NB4 (cell line): Measurements from ENCODE around the gene CIAO3.

Experiments used
- POLR2A ChIP-seq: IDR thresholded peaks from 2 replicates; pipeline ENCODE4 v1.6.1; 2011; ENCODE audit warnings: mild to moderate bottlenecking; ENCODE audit not compliant: insufficient read length; ENCODE audit errors: extremely low read depth
- TF ChIP-seq, protein P1 (sequence below): IDR thresholded peaks from one replicate; pipeline ENCODE4 v1.5.1; 2012; ENCODE audit warnings: low read depth, low read length

DNA sequence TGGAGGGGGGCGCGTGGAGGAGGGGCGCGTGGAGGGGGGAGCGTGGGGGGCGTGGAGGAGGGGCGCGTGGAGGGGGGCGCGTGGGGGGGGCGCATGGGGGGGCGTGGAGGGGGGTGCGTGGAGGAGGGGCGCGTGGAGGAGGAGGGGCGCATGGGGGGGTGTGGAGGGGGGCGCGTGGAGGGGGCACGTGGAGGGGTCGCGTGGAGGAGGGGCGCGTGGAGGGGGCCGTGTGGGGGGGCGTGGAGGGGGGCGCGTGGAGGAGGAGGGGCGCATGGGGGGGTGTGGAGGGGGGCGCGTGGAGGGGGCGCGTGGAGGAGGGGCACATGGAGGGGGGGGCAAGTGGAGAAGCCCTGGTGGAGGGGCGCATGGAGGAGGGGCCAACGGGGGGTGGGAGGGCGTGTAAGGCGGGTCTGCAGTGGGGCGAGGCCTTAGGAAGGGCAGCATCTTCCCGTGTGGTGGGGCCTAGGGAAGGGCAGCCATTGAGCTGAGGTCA, 27.0 kb upstream of the CIAO3 start:
- TF ChIP-seq, protein P1, sequence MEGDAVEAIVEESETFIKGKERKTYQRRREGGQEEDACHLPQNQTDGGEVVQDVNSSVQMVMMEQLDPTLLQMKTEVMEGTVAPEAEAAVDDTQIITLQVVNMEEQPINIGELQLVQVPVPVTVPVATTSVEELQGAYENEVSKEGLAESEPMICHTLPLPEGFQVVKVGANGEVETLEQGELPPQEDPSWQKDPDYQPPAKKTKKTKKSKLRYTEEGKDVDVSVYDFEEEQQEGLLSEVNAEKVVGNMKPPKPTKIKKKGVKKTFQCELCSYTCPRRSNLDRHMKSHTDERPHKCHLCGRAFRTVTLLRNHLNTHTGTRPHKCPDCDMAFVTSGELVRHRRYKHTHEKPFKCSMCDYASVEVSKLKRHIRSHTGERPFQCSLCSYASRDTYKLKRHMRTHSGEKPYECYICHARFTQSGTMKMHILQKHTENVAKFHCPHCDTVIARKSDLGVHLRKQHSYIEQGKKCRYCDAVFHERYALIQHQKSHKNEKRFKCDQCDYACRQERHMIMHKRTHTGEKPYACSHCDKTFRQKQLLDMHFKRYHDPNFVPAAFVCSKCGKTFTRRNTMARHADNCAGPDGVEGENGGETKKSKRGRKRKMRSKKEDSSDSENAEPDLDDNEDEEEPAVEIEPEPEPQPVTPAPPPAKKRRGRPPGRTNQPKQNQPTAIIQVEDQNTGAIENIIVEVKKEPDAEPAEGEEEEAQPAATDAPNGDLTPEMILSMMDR: no peak
- no peak for TF ChIP-seq POLR2A
